GM12878 (cell line): ENCODE results near the gene C10orf71. TPM values are rescaled to one million over a fixed set of nuclear protein-coding genes. Genes with fewer than 3 reads are reported as not detected.

Experiments
- ATAC-seq: fragments of 200-7000 bp; cut with Tn5 transposase; 3 replicates; pipeline ENCODE4 v1.9.1; 2020; ENCODE audit warnings: mild to moderate bottlenecking, moderate library complexity
- BruUV-seq: library from RNA; stranded (reverse); fragments of 400-500 nt; replicated peaks from 2 replicates; lab custom pipeline; 2021; lab: Mats Ljungman, UMichigan
- CTCF ChIA-PET: fragments of 300-600 bp; sonication (Branson Sonifier 250); formaldehyde crosslinking; extraction: SDS; loops from one replicate; lab custom pipeline; 2021; ENCODE audit warnings: inconsistent platforms; lab: Yijun Ruan, JAX
- POLR2A ChIA-PET: fragments of 350-600 bp; formaldehyde crosslinking; extraction: SDS; loops from one replicate; lab custom pipeline; 2021; ENCODE audit warnings: inconsistent platforms; lab: Charles Lee
- RAD21 ChIA-PET: fragments of 300-600 bp; sonication (Branson Sonifier 250); formaldehyde crosslinking; loops from one replicate; lab custom pipeline; 2023; ENCODE audit warnings: antibody characterized with exemption; ENCODE audit not compliant: unreplicated experiment; lab: Charles Lee
- SMC1A ChIA-PET: fragments of 300-600 bp; sonication (Branson Sonifier 250); formaldehyde crosslinking; loops from one replicate; lab custom pipeline; 2023; ENCODE audit not compliant: unreplicated experiment, uncharacterized antibody; lab: Charles Lee
- DNase-seq: peaks from one replicate; pipeline ENCODE4 v3.0.0-alpha.2; 2011; ENCODE audit warnings: low read depth, low spot score
- FAIRE-seq: peaks from 3 replicates; lab custom pipeline; 2011; peaks lifted over from hg19 to GRCh38; lab: Jason Lieb, UNC
- H2AFZ ChIP-seq: 2 replicates; pipeline ENCODE4 v1.6.0; 2011; ENCODE audit warnings: low read depth, low read length, control low read depth; ENCODE audit not compliant: control insufficient read depth
- H3K27ac ChIP-seq: 2 replicates; pipeline ENCODE4 v1.5.1; 2011; ENCODE audit warnings: control low read depth; ENCODE audit not compliant: control insufficient read depth, insufficient read depth
- H3K27me3 ChIP-seq, 2 experiments: replicated peaks in 1 of 2; 2 replicates each; pipeline versions ENCODE4 v1.6.0 to v1.6.1; 2011; ENCODE audit warnings: low read length in 1 of 2; ENCODE audit not compliant: control insufficient read depth in 2 of 2, insufficient read depth in 2 of 2
- H3K36me3 ChIP-seq, 2 experiments: 2 replicates each; pipeline ENCODE4 v1.5.1; 2011; ENCODE audit warnings: low read length in 1 of 2; ENCODE audit not compliant: control insufficient read depth in 2 of 2, insufficient read depth in 2 of 2
- H3K4me1 ChIP-seq: 2 replicates; pipeline ENCODE4 v1.6.1; 2011; ENCODE audit warnings: mild to moderate bottlenecking, low read length, moderate library complexity, mixed read lengths; ENCODE audit not compliant: control insufficient read depth, insufficient read depth
- H3K4me2 ChIP-seq: 2 replicates; pipeline ENCODE4 v1.6.0; 2011; ENCODE audit warnings: control low read depth; ENCODE audit not compliant: control insufficient read depth, insufficient read depth
- H3K4me3 ChIP-seq: fragments of 200-600 bp; sonication (generic); 2 replicates; pipeline ENCODE4 v1.5.1; 2016
- H3K79me2 ChIP-seq: 2 replicates; pipeline ENCODE4 v1.6.0; 2011; ENCODE audit warnings: low read length; ENCODE audit not compliant: control insufficient read depth, insufficient read depth
- H3K9ac ChIP-seq: 2 replicates; pipeline ENCODE4 v1.8.0; 2011; ENCODE audit warnings: low read length, control low read depth, mixed read lengths; ENCODE audit not compliant: control insufficient read depth, insufficient read depth
- H3K9me3 ChIP-seq: replicated peaks from 3 replicates; pipeline ENCODE4 v1.5.1; 2011; ENCODE audit warnings: mild to moderate bottlenecking, low read length; ENCODE audit not compliant: control insufficient read depth, insufficient read depth
- H4K20me1 ChIP-seq: 2 replicates; pipeline ENCODE4 v1.6.0; 2011; ENCODE audit not compliant: control insufficient read depth, insufficient read depth
- ATF7 ChIP-seq: fragments of 450-650 bp; IDR thresholded peaks from 2 replicates; pipeline ENCODE4 v1.6.1; 2016; ENCODE audit warnings: low read depth, mild to moderate bottlenecking
- BACH1 ChIP-seq: fragments of 450-650 bp; IDR thresholded peaks from 2 replicates; pipeline ENCODE4 v1.6.1; 2017; ENCODE audit warnings: mild to moderate bottlenecking, borderline replicate concordance
- EED ChIP-seq: sonication (generic); IDR thresholded peaks from 2 replicates; pipeline ENCODE4 v1.6.1; 2016; ENCODE audit warnings: antibody characterized with exemption, low read depth
- FOS ChIP-seq: IDR thresholded peaks from 3 replicates; pipeline ENCODE4 v1.6.1; 2011; ENCODE audit warnings: borderline replicate concordance; ENCODE audit not compliant: insufficient read length; ENCODE audit errors: extremely low read depth
- HCFC1 ChIP-seq: fragments of 150-350 bp; IDR thresholded peaks from 2 replicates; pipeline ENCODE4 v1.6.1; 2014; ENCODE audit warnings: low read length
- IKZF1 ChIP-seq: fragments of 450-650 bp; conservative IDR thresholded peaks from 2 replicates; pipeline ENCODE4 v1.6.1; 2017; ENCODE audit warnings: antibody characterized with exemption, mild to moderate bottlenecking
- PML ChIP-seq: IDR thresholded peaks from 2 replicates; pipeline ENCODE4 v1.6.1; 2012; ENCODE audit warnings: low read length, inconsistent platforms
- RCOR1 ChIP-seq: conservative IDR thresholded peaks from 2 replicates; pipeline ENCODE4 v1.6.1; 2012; ENCODE audit warnings: low read depth, low read length, improper control_type of control experiment
- SMAD5 ChIP-seq: IDR thresholded peaks from 2 replicates; pipeline ENCODE4 v1.6.1; 2016; ENCODE audit warnings: antibody characterized with exemption, low read depth
- SMC3 ChIP-seq: IDR thresholded peaks from 2 replicates; pipeline ENCODE4 v1.6.1; 2011; ENCODE audit warnings: low read length, improper control_type of control experiment, borderline replicate concordance
- SRF ChIP-seq, 2 experiments: IDR thresholded peaks; 2 replicates each; pipeline ENCODE4 v1.6.1; 2011; ENCODE audit warnings: low read depth in 2 of 2, low read length in 2 of 2, mild to moderate bottlenecking in 1 of 2, moderate library complexity in 1 of 2
- WGBS: methylation state at CpG from one replicate; pipeline ENCODE4 v1.1.6; 2016; ENCODE audit warnings: low lambda C conversion rate; ENCODE audit not compliant: insufficient replicate concordance, insufficient coverage; ENCODE audit errors: missing lambda C conversion rate; 5-methylcytosine and 5-hydroxymethylcytosine counted together
- in situ Hi-C: fragments of 300-500 bp; cut with MboI; formaldehyde crosslinking; loops from 9 replicates; pipeline ENCODE4 v1.14.3; 2018; ENCODE audit warnings: mixed read lengths
- intact Hi-C: fragments of 100-400 bp; cut with micrococcal nuclease; formaldehyde crosslinking; loops from one replicate; pipeline ENCODE4 v1.14.2; 2022; ENCODE audit not compliant: unreplicated experiment
- polyA plus RNA-seq, 11 experiments: library from polyadenylated mRNA; depleted of rRNA in 4 of 11; unstranded in 6 of 11; stranded (reverse) in 5 of 11; fragments of >200 nt; fragmentation: Nextera tagmentation in 4 of 11; fragmentation: Illumina TruSeq in 1 of 11; extraction: Ambion mirVana in 4 of 11; extraction: Trizol in 1 of 11; gene quantifications; 1 replicate in 1 of 11; 2 replicates in 10 of 11; pipeline versions ENCODE4 v1.2.1 to v1.2.3, GENCODE V29; 2011 to 2016; ENCODE audit warnings: inconsistent platforms in 2 of 11, missing spikeins in 2 of 11, low read depth in 1 of 11
- total RNA-seq, 4 experiments: library from RNA; depleted of rRNA in 3 of 4; stranded (reverse); fragments of >200 nt in 3 of 4; fragmentation: Illumina TruSeq in 1 of 4; extraction: Trizol in 1 of 4; gene quantifications; 2 replicates each; pipeline versions ENCODE4 v1.2.1 to v1.2.3, GENCODE V29; 2013 to 2021
- TF ChIP-seq, protein P1 (sequence below): fragments of 450-650 bp; conservative IDR thresholded peaks from 2 replicates; pipeline ENCODE4 v1.6.1; 2017; ENCODE audit warnings: mild to moderate bottlenecking, moderate library complexity
- TF ChIP-seq, protein P2 (sequence below): fragments of 450-650 bp; IDR thresholded peaks from 2 replicates; pipeline ENCODE4 v1.6.1; 2018; ENCODE audit warnings: mild to moderate bottlenecking, low read depth, moderate library complexity; ENCODE audit not compliant: partially characterized antibody

The C10orf71 gene
- total and polyA plus RNA-seq, 10 of the 15 experiments (the other 5 are each of a cell fraction or from before 2014, with no cell fraction given): not detected

DNA sequence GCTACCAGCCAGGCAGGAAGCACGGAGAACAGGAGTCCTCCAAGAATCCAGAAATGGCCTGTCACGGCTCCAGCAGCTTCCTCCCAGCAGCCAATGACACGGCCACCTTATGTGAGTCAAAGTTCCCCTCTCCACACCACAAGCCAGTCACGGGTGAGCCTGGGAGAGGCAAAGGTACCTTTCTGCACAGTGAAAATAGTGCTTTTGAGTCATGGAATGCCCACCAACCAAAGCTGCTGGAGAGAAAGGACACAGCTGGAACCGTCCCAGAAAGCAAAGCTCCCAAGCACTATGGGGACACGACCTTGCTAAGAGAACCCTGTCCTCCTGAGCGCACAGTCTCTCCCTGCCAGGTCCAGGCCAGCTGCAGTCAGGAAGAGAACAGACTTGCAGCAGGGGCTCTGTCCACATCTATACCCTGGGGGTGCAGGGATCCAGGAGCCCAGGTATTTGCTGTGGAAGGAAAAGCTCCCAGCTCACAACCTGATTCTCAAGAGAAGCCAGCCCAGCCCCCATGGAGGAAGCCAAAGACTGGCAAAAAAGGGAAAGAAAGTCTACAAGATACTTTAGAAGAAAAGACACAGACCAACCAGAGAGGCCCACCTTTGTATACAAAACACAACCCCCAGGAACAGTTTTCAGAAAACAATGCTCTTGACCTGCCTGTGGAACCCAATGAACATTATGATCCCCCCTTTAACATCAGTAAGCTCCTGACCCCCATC, 24.4 kb downstream of the C10orf71 start:
- no TSS peak for BruUV-seq
- H3K9ac ChIP-seq: no peak overlapping the region
- no peaks in the 10 kb centered on the region for H3K4me1 ChIP-seq
- no peak overlapping the region for H3K4me2 ChIP-seq
- TF ChIP-seq HCFC1 (no peak), SMC3 (no peak), RCOR1 (no peak)
- H2AFZ ChIP-seq: no peak overlapping the region
- ChIA-PET POLR2A (no interaction called here), SMC1A (interaction anchor here (1.4 to 1.8 kb wide), 2 partner anchors 8 to 84 kb away, joined by 3 to 4 read pairs; no protein-coding TSS in a partner anchor), RAD21 (no interaction called here), CTCF (no interaction called here)
- H3K36me3 ChIP-seq: no peaks in the 10 kb centered on the region
- H4K20me1 ChIP-seq: no peaks in the 10 kb centered on the region; the same call in 1 of the 2 replicates
- 30% methylated on average over 7 of the region's 7 CpGs for WGBS
- no peak for DNase-seq
- intact Hi-C loops: no loop called here
- in situ Hi-C loops: no loop called here
- FAIRE-seq: no peak
- no peak overlapping the region for H3K27ac ChIP-seq
- H3K4me3 ChIP-seq: no peak overlapping the region
- H3K27me3 ChIP-seq: peaks cover 0 to 3% of the 10 kb centered on the region in 2 experiments; a peak in 2 of 4 replicates
- ATAC-seq: no peak
- H3K9me3 ChIP-seq: no peaks in the 10 kb centered on the region
- H3K79me2 ChIP-seq: no peaks in the 10 kb centered on the region

DNA sequence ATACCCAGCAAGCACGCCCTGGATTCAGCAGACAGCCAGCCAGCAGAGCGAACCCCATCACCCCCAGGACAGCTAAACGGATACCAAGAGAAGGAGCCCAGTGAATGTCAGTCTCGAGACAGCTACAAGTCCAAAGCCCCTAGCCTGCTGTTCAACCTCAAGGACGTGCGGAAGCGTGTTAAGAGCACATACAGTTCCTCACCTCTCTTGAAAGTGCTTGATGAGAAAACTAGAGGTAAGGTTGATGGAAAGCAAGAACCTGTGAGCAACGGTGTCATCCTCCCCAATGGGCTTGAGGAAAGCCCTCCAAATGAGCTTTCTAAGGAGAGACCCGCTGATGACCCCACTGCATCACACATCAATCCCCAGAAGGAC, 24.9 kb downstream of the C10orf71 start:
- ATAC-seq (no peak), DNase-seq (no peak), FAIRE-seq (no peak)
- RAD21 ChIA-PET: no interaction called here
- Histone ChIP-seq H3K4me3 (no peak overlapping the region), H3K79me2 (no peaks in the 10 kb centered on the region), H3K27ac (no peak overlapping the region), H3K4me1 (no peaks in the 10 kb centered on the region), H4K20me1 (no peaks in the 10 kb centered on the region; the same call in 1 of the 2 replicates), H3K9me3 (no peaks in the 10 kb centered on the region), H2AFZ (no peak overlapping the region), H3K27me3 (peaks cover 0 to 7% of the 10 kb centered on the region in 2 experiments; a peak in 2 of 4 replicates), H3K9ac (no peak overlapping the region), H3K36me3 (no peaks in the 10 kb centered on the region), H3K4me2 (no peak overlapping the region)
- intact Hi-C loops (no loop called here), in situ Hi-C loops (no loop called here)
- no TSS peak for BruUV-seq
- POLR2A ChIA-PET: no interaction called here
- CTCF ChIA-PET: interaction anchor here (1.5 kb wide), 1 partner anchor 84 kb away, joined by 4 read pairs; no protein-coding TSS in a partner anchor
- WGBS: 25% methylated on average over 9 of the region's 9 CpGs
- SMC1A ChIA-PET: interaction anchor here (1.8 kb wide), 1 partner anchor 84 kb away, joined by 4 read pairs; no protein-coding TSS in a partner anchor
- TF ChIP-seq ATF7 (no peak), EED (no peak), SRF (IDR thresholded peaks at IDR 0.05; ENCODE audit: low read depth in 2 of 2, low read length in 2 of 2) (no peak), FOS (no peak), PML (no peak), BACH1 (no peak), SMAD5 (no peak), IKZF1 (no peak)
- TF ChIP-seq, protein P1, sequence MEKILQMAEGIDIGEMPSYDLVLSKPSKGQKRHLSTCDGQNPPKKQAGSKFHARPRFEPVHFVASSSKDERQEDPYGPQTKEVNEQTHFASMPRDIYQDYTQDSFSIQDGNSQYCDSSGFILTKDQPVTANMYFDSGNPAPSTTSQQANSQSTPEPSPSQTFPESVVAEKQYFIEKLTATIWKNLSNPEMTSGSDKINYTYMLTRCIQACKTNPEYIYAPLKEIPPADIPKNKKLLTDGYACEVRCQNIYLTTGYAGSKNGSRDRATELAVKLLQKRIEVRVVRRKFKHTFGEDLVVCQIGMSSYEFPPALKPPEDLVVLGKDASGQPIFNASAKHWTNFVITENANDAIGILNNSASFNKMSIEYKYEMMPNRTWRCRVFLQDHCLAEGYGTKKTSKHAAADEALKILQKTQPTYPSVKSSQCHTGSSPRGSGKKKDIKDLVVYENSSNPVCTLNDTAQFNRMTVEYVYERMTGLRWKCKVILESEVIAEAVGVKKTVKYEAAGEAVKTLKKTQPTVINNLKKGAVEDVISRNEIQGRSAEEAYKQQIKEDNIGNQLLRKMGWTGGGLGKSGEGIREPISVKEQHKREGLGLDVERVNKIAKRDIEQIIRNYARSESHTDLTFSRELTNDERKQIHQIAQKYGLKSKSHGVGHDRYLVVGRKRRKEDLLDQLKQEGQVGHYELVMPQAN: no peak
- TF ChIP-seq, protein P2, sequence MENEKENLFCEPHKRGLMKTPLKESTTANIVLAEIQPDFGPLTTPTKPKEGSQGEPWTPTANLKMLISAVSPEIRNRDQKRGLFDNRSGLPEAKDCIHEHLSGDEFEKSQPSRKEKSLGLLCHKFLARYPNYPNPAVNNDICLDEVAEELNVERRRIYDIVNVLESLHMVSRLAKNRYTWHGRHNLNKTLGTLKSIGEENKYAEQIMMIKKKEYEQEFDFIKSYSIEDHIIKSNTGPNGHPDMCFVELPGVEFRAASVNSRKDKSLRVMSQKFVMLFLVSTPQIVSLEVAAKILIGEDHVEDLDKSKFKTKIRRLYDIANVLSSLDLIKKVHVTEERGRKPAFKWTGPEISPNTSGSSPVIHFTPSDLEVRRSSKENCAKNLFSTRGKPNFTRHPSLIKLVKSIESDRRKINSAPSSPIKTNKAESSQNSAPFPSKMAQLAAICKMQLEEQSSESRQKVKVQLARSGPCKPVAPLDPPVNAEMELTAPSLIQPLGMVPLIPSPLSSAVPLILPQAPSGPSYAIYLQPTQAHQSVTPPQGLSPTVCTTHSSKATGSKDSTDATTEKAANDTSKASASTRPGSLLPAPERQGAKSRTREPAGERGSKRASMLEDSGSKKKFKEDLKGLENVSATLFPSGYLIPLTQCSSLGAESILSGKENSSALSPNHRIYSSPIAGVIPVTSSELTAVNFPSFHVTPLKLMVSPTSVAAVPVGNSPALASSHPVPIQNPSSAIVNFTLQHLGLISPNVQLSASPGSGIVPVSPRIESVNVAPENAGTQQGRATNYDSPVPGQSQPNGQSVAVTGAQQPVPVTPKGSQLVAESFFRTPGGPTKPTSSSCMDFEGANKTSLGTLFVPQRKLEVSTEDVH: no peak
